ENCODE measurements around the gene CCDC142.

DNA sequence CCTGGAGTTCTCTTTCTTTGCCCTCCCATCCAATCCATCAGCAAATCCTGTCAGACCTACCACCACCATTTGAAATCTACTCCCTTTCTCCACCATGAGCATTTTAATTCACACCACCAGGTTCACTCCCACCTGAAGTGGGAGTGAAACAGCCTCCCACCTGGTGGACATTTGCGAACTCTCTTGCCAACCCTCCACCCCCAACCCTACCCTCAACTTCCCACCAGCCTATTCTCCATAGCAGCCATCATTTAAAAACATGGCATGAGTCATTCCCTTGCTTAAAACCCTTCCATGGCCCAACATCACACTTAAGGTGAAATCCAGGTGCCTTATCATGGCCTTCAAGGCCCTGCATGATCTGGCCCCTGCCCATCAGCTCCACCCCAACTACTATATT lies 44.5 kb downstream of the CCDC142 start:
- TF ChIP-seq, protein P1, sequence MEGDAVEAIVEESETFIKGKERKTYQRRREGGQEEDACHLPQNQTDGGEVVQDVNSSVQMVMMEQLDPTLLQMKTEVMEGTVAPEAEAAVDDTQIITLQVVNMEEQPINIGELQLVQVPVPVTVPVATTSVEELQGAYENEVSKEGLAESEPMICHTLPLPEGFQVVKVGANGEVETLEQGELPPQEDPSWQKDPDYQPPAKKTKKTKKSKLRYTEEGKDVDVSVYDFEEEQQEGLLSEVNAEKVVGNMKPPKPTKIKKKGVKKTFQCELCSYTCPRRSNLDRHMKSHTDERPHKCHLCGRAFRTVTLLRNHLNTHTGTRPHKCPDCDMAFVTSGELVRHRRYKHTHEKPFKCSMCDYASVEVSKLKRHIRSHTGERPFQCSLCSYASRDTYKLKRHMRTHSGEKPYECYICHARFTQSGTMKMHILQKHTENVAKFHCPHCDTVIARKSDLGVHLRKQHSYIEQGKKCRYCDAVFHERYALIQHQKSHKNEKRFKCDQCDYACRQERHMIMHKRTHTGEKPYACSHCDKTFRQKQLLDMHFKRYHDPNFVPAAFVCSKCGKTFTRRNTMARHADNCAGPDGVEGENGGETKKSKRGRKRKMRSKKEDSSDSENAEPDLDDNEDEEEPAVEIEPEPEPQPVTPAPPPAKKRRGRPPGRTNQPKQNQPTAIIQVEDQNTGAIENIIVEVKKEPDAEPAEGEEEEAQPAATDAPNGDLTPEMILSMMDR (IDR thresholded peaks at IDR 0.05 in 8 of 11, conservative IDR thresholded peaks at IDR 0.05 in 3 of 11), result no peak
- TF ChIP-seq POLR2A (IDR thresholded peaks at IDR 0.05), result no peak

Data from spleen (tissue), 7 donors.